GM19328 (cell line): Measurements from ENCODE around the gene BTN1A1.
A peak's percentile ranks its signal among the peaks of the same experiment; 100 is the strongest.

Experiments
- ATAC-seq: cut with Tn5 transposase; IDR thresholded peaks from one replicate; pipeline ENCODE4 v1.9.1; 2021; ENCODE audit warnings: mild to moderate bottlenecking, moderate library complexity; ENCODE audit not compliant: unreplicated experiment

The BTN1A1 gene

DNA sequence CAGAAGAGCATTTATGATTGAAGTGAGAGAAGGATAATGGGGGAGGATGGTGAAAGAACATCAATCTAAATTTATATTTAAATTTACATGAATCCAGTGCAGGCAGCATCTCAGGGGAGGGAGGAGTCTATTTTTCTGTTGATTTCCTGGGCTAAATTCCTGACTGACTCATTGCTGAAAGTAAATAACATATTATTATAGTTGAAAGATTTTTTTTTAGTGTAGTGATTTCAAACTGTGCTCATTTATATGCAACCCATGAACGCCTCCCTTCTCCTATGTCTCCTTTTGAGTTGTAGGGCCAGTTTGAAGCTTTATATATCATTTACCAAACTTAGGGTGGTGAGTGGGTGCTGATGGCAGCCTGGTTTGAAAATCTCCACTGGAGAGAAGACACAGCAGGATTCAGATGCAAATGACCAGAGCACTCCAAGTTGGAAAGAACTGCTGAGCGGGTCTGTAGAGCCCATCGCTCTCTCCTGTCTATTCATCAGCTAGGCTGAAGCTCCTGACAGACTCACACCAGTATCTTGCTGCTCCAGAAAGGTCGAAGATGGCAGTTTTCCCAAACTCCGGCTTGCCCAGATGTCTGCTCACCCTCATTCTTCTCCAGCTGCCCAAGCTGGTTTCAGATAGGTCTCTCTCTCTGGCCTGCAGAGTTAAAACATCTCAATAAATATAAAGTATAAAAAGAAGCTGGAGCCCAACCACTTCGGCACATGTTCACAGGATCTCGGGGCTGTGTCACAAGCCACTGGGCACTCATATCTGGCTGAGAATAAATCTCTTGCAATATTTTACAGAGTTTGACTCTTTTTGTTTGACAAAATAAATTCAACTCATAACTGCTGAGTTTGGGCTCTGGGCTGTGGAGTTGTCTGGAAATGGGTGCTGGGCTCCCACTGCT is 24.0 kb upstream of the BTN1A1 start:
- ATAC-seq, result no peak

- ATAC-seq, result no peak
These were observed 23.2 kb upstream of the BTN1A1 start for GRCh38 chr6:26476896-26477295.

- no peak for ATAC-seq
These were observed 22.7 kb upstream of the BTN1A1 start for GRCh38 chr6:26477426-26477825.

DNA sequence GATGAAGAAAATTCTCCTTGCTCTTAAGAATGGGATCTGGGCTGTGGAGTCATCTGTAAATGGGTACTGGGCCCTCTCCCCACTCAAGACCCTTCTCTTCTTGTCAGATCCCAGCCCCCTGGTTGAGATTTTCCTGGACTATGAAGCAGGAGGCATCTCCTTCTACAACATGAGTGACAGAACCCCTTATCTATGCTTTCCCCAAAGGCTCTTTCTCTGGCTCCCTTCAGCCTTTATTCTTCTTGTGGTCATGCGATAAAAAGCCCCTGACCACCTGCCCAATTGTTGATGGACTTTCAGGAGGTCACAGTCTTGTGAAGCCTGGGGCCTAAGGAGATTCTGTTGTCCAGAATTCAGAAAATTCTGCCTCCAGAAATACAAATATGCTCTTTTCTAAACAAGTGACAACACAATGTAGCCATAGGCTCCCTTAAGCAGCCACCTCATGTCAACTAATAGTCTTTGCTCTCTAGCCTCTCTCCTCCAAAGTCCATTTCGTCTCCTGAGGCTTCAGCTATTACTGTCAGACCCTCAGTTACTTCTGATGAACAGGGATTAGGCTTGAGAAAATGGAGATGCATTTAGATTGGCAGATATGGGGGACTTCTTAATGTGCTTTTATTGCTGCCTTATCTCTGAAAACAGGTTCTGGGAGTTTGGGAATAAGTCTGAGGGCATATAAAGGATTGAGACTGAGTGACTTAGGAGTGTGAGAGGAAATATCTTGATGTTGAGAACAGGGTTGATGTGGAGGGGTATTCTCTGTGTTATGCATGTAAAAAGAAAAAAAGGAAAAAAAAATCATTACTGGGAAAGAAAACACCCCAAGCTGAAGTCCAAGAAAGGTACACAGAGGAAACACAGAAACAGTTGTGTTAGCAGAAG is 21.8 kb upstream of the BTN1A1 start:
- ATAC-seq, result no peak

DNA sequence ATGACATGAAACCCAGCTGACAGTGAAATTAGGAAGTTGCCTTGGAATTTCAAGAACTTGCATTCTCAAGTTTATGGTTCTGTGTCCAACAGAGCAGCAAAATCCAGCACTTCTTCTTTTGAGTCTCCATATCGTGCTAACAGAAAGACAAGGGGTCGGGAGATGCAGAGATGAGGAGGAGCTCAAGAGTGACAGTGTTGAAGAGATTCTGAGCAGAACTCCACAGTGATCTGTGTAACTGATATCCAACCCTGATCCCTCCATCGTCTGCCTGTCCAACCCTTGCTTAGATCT is 21.2 kb upstream of the BTN1A1 start:
- no peak for ATAC-seq

- ATAC-seq, result no peak
These were observed 17.8 kb upstream of the BTN1A1 start for GRCh38 chr6:26482338-26482737.

GRCh38 chr6:26483727-26484126 is 16.4 kb upstream of the BTN1A1 start:
- ATAC-seq, result no peak

DNA sequence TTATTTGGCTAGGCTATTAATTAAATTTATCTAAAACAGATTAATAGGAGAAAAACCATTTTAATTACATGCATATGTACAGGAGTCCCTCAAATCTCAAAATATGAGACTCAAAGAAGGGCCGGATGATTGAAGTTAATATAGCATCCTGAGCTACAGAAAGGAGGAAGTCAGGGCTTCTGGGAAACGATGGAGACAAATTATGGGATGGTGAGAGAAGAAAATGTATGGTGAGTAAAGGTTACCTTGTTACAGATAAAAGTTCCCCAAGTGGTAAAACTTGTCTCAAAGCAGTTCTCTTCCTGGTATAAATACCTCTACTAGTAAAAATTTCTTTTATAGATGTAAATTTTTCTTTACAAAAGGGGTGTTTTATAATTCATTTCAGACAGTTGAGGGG is 15.9 kb upstream of the BTN1A1 start:
- no peak for ATAC-seq

DNA sequence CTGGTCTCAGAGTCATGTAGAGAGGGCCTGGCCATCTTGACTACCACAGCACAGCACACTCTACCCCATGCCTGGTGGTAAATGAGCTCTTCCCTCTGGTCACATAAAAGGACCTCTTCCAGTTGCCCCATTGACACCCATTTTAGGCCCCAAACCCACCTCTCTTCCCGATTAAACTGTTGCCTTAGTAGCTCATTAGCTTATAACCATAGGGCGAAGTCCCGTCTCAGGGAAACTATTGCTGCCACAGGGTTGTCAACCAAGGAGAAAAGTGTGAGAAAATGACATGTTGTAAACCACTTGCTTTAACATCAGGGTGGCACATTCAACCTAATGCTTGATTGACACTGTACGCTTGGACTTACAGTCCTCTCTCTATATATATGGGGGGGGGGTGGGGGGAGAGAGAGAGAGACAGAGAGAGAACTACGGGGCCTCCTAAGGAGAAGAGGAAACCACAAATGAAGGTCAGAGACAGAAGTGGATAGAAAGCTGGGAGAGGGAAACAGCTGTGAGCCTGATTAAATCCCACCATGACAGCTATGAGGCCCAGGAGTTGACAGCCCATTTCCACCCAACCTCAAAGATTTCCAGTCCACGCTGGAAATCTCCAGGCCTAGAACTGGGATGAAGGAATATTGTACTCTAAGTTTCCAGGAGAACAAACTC is 14.9 kb upstream of the BTN1A1 start:
- no peak for ATAC-seq

GRCh38 chr6:26486358-26486757 is 13.7 kb upstream of the BTN1A1 start:
- ATAC-seq, result no peak

- no peak for ATAC-seq
These were observed 12.6 kb upstream of the BTN1A1 start for GRCh38 chr6:26487466-26487865.

GRCh38 chr6:26489996-26490964 is 9.8 kb upstream of the BTN1A1 start:
- no peak for ATAC-seq

GRCh38 chr6:26491604-26492003 is 8.5 kb upstream of the BTN1A1 start:
- no peak for ATAC-seq

- ATAC-seq, result no peak
These were observed 6.8 kb upstream of the BTN1A1 start for GRCh38 chr6:26493258-26493657.

DNA sequence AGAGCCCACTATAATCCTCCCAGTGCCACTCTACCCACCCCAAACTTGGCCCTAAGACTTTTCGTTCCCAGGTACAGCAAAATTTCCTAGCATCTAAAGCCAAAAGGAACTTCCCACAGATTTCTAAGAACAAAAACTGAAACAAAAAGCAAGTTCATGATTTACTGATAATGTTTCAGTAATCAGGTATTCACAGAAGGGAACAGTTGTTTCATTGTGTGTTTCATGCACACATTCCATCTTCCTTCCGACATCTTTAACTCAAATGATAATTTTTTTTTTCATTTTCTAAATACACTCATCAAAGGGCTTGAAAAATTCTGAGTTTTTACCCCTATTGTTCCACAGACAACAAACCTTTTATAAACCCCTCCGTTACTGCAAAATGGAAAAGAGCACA is 6.0 kb upstream of the BTN1A1 start:
- ATAC-seq, result no peak

GRCh38 chr6:26495281-26495680 is 4.8 kb upstream of the BTN1A1 start:
- ATAC-seq, result no peak

- ATAC-seq, result no peak
These were observed 2.5 kb upstream of the BTN1A1 start for GRCh38 chr6:26497610-26498009.

DNA sequence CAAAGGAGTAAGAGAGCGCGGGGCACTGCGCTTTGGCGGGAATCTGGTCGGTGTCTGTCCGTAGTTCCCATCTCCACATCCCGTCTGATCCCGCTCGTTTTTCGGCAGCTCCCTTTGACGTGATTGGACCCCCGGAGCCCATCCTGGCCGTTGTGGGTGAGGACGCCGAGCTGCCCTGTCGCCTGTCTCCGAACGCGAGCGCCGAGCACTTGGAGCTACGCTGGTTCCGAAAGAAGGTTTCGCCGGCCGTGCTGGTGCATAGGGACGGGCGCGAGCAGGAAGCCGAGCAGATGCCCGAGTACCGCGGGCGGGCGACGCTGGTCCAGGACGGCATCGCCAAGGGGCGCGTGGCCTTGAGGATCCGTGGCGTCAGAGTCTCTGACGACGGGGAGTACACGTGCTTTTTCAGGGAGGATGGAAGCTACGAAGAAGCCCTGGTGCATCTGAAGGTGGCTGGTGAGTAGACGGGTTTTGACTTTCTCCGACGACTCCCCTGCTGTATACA is 1.4 kb downstream of the BTN1A1 start:
- no peak for ATAC-seq

GRCh38 chr6:26502165-26502564 is 2.1 kb downstream of the BTN1A1 start:
- ATAC-seq, result peak; percentile 65

- ATAC-seq, result no peak
These were observed 2.5 kb downstream of the BTN1A1 start for GRCh38 chr6:26502626-26503025.
